Measurements from ENCODE around the gene RALGPS1.

Gene RALGPS1

GRCh38 chr9:127213859-127214258 lies 299.3 kb downstream of the RALGPS1 start:
- in situ Hi-C loops (cut with MboI; ENCODE audit: low pct_unique_long_range_greater_than_20kb, low sequenced_read_pairs, unreplicated experiment) = loop anchor here (10.0 kb wide), 1 partner anchor 211 kb away; the partner anchor contains the start of gene ZNF79
- DNase-seq (ENCODE audit: low spot score) = no peak
- TF ChIP-seq, protein P1, sequence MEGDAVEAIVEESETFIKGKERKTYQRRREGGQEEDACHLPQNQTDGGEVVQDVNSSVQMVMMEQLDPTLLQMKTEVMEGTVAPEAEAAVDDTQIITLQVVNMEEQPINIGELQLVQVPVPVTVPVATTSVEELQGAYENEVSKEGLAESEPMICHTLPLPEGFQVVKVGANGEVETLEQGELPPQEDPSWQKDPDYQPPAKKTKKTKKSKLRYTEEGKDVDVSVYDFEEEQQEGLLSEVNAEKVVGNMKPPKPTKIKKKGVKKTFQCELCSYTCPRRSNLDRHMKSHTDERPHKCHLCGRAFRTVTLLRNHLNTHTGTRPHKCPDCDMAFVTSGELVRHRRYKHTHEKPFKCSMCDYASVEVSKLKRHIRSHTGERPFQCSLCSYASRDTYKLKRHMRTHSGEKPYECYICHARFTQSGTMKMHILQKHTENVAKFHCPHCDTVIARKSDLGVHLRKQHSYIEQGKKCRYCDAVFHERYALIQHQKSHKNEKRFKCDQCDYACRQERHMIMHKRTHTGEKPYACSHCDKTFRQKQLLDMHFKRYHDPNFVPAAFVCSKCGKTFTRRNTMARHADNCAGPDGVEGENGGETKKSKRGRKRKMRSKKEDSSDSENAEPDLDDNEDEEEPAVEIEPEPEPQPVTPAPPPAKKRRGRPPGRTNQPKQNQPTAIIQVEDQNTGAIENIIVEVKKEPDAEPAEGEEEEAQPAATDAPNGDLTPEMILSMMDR (IDR thresholded peaks at IDR 0.05; ENCODE audit: extremely low read depth, insufficient read depth, missing control alignments) = no peak

DNA sequence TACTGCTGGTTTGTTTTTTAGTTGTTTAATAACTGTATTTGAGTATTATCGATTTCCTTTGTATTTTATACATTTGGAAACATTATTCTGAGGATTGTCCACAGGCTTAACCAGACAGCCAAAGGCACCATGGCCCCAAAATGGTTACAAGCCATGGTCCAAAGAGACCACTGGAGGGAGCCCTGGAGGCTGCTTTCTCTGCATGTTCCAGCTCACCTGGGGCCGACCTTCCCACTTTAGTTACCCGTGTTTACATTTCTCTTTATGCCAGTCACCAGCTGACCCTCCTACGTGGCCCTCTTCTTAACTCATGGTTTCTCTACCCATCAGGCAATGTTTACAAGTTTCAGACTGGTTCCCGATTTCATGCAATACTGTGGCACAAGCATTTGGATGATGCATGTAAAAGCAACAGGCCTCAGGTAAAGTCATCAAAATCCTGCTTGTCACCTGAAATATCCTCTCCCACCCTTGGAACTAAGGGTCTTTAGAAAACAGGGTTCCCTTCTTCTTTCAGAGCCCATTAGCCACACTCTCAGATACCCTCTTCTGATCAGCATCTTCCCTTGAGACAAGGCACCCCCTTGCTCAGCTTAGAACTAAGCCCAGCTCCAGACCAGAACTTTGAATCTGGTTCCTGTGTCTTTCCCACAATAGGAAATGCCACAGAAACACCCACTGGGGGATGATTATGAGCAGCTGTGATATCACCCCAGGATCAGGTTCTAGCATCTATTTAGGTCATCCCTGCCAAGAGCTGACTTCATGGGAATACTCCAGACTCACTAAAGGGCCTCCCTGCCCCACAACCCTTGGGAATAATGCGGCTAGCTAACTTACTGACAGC lies 300.1 kb downstream of the RALGPS1 start:
- TF ChIP-seq, protein P1 (IDR thresholded peaks at IDR 0.05; ENCODE audit: extremely low read depth, insufficient read depth, missing control alignments) = peak; percentile 88
- in situ Hi-C loops (cut with MboI; ENCODE audit: low pct_unique_long_range_greater_than_20kb, low sequenced_read_pairs, unreplicated experiment) = loop anchor here (10.0 kb wide), 1 partner anchor 210 kb away; the partner anchor contains the start of gene ZNF79
- DNase-seq (ENCODE audit: low spot score) = peak; percentile 84

DNA sequence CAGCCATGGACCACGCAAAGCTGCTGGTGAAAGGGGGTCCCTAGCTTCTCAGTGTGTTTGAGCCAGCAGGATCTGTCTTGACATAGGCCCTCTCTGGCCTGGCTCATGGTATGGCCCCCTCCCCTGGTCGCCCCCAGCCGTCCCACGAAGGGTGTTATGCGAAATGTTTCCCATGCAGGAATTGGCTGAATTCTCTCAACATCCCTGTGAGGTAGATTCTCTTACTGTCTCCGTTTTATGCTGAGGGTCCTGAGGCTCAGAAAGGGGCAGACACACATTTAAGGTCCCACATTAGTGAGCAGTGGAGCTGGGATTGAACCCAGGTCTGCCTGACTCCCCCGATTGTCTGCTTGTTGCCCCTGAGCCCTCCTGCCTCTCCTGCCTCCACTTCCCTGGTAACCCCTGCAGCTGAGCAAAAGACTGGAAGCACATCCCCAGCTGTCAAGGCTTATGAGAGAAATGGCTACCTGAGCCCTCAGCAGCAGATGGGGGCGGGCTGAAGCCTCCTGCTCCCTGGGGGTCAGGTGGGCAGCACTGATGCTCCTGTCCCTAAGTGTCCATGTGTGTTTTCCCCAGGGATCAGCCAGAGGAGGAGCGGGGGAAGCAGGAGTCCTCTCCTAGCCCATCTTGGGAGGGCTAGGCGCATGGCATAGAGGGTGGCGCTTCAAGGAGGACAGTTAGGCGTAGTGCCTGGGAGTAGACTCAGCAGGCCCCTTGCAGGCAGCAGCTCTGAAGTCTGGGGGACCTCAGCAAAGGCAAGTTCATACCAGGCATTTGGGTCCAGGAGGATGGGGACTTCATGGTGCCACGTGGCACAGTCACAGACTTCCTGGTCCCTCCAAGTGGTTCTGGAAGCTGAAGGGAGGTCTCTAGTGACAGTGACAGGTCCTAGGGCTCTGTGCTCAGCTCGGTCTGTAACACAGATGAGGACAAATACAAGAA lies 301.0 kb downstream of the RALGPS1 start:
- TF ChIP-seq, protein P1 (IDR thresholded peaks at IDR 0.05; ENCODE audit: extremely low read depth, insufficient read depth, missing control alignments) = no peak
- in situ Hi-C loops (cut with MboI; ENCODE audit: low pct_unique_long_range_greater_than_20kb, low sequenced_read_pairs, unreplicated experiment) = loop anchor here (10.0 kb wide), 1 partner anchor 209 kb away; the partner anchor contains the start of gene ZNF79
- no peak for DNase-seq (ENCODE audit: low spot score)

DNA sequence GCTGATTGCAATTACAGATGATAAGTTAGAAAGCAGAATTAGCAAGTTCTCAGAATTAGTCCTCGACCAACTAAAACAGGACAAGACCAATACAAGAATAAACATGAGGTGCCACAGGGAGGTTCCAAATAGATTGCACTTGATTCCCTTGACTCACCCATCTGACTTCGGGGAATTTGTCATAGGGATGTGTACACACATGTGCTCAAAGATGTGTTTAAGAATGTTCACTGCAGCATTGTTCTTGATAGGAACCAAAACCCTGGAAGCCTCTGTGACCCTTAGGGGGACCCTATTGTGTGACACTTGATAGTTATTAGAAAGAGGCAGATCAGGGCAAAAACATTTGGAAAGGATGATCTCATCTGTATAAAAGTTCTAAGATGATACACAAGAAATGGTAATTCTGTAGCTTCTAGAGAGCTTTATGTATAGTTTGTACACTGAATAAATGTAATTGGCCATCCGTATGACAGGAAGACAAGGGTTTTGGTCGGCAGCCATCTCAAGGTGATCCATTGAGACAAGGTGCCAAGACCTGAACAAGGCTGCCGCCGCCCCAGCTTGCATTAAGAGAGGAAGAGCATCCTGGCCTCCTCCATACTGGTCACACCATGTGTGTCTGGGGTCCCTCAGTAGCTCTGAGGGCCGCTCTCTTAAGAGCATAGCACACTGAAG lies 301.8 kb downstream of the RALGPS1 start:
- in situ Hi-C loops (cut with MboI; ENCODE audit: low pct_unique_long_range_greater_than_20kb, low sequenced_read_pairs, unreplicated experiment) = loop anchor here (10.0 kb wide), 1 partner anchor 208 kb away; the partner anchor contains the start of gene ZNF79
- TF ChIP-seq, protein P1 (IDR thresholded peaks at IDR 0.05; ENCODE audit: extremely low read depth, insufficient read depth, missing control alignments) = no peak

GRCh38 chr9:127216888-127217217 lies 302.3 kb downstream of the RALGPS1 start:
- DNase-seq (ENCODE audit: low spot score) = no peak
- in situ Hi-C loops (cut with MboI; ENCODE audit: low pct_unique_long_range_greater_than_20kb, low sequenced_read_pairs, unreplicated experiment) = loop anchor here (10.0 kb wide), 1 partner anchor 208 kb away; the partner anchor contains the start of gene ZNF79
- TF ChIP-seq, protein P1 (IDR thresholded peaks at IDR 0.05; ENCODE audit: extremely low read depth, insufficient read depth, missing control alignments) = no peak

More for the DNA sequence above, 301.8 kb downstream of the RALGPS1 start:
- no peak for DNase-seq (ENCODE audit: low spot score)

GRCh38 chr9:127218818-127219217 lies 304.2 kb downstream of the RALGPS1 start:
- TF ChIP-seq, protein P1 (IDR thresholded peaks at IDR 0.05; ENCODE audit: extremely low read depth, insufficient read depth, missing control alignments) = no peak
- DNase-seq (ENCODE audit: low spot score) = no peak
- in situ Hi-C loops (cut with MboI; ENCODE audit: low pct_unique_long_range_greater_than_20kb, low sequenced_read_pairs, unreplicated experiment) = loop anchor here (10.0 kb wide), 1 partner anchor 206 kb away; the partner anchor contains the start of gene ZNF79
